H1 (cell line): ENCODE results near the gene PDGFRA. TPM values are rescaled to one million over a fixed set of nuclear protein-coding genes. Genes with fewer than 3 reads are reported as not detected.
A peak's percentile ranks its signal among the peaks of the same experiment; 100 is the strongest.

Experiments
- CTCF ChIA-PET: fragments of 300-600 bp; sonication (Branson Sonifier 250); formaldehyde crosslinking; loops from one replicate; lab custom pipeline; 2021; ENCODE audit not compliant: partially characterized antibody; lab: Charles Lee
- POLR2A ChIA-PET: fragments of 300-600 bp; sonication (Branson Sonifier 250); formaldehyde crosslinking; loops from one replicate; lab custom pipeline; 2021; ENCODE audit warnings: inconsistent platforms; ENCODE audit not compliant: partially characterized antibody; lab: Charles Lee
- DNase-seq, 2 experiments: peaks; one replicate each; pipeline versions ENCODE4 v3.0.0 to v3.0.0-alpha.2; 2010 to 2022; ENCODE audit warnings: low spot score in 2 of 2, low read depth in 1 of 2, mixed read lengths in 1 of 2
- FAIRE-seq: peaks from 2 replicates; lab custom pipeline; 2011; peaks lifted over from hg19 to GRCh38; lab: Jason Lieb, UNC
- H2AFZ ChIP-seq: 2 replicates; pipeline ENCODE4 v1.8.1; 2012; ENCODE audit warnings: low read length, inconsistent platforms
- H2AK5ac ChIP-seq: 2 replicates; pipeline ENCODE4 v1.6.1; 2013; ENCODE audit warnings: low read depth, low read length
- H2BK120ac ChIP-seq: replicated peaks from 2 replicates; pipeline ENCODE3; 2013; ENCODE audit warnings: low read depth, low read length, inconsistent platforms
- H2BK12ac ChIP-seq: 2 replicates; pipeline ENCODE4 v1.6.1; 2013; ENCODE audit warnings: low read depth, low read length
- H2BK15ac ChIP-seq: 2 replicates; pipeline ENCODE4 v1.6.1; 2013; ENCODE audit warnings: low read length
- H2BK20ac ChIP-seq: 2 replicates; pipeline ENCODE4 v1.6.1; 2013; ENCODE audit warnings: low read length
- H2BK5ac ChIP-seq: 2 replicates; pipeline ENCODE4 v1.6.1; 2013; ENCODE audit warnings: low read depth, low read length
- H3K14ac ChIP-seq: 2 replicates; pipeline ENCODE4 v1.6.1; 2013; ENCODE audit warnings: inconsistent platforms; ENCODE audit not compliant: insufficient read length
- H3K18ac ChIP-seq: 2 replicates; pipeline ENCODE4 v1.6.1; 2013; ENCODE audit warnings: low read length; ENCODE audit errors: extremely low read depth
- H3K23ac ChIP-seq: 2 replicates; pipeline ENCODE4 v1.6.1; 2013; ENCODE audit warnings: inconsistent platforms; ENCODE audit not compliant: insufficient read length
- H3K23me2 ChIP-seq: 2 replicates; pipeline ENCODE4 v1.6.1; 2013; ENCODE audit warnings: low read depth, low read length
- H3K27ac ChIP-seq: 2 replicates; pipeline ENCODE4 v1.6.1; 2011; ENCODE audit warnings: low read depth, low read length, inconsistent platforms
- H3K27me3 ChIP-seq, 4 experiments: replicated peaks in 1 of 4; 1 replicate in 1 of 4; 2 replicates in 3 of 4; pipeline versions ENCODE4 v1.6.1 to v1.8.1; 2011 to 2013; ENCODE audit warnings: low read length in 3 of 4, mild to moderate bottlenecking in 3 of 4, inconsistent platforms in 2 of 4, mixed read lengths in 2 of 4, moderate library complexity in 1 of 4; ENCODE audit not compliant: control insufficient read depth in 3 of 4, insufficient read depth in 3 of 4; ENCODE audit errors: extremely low read depth in 1 of 4
- H3K36me3 ChIP-seq, 4 experiments: 2 replicates each; pipeline versions ENCODE4 v1.6.1 to v1.8.1; 2011 to 2013; ENCODE audit warnings: mild to moderate bottlenecking in 4 of 4, low read length in 3 of 4, moderate library complexity in 2 of 4, control low read depth in 1 of 4, inconsistent platforms in 1 of 4; ENCODE audit not compliant: insufficient read depth in 4 of 4, control insufficient read depth in 2 of 4
- H3K4ac ChIP-seq: replicated peaks from 2 replicates; pipeline ENCODE3; 2013; ENCODE audit warnings: low read length, low read depth, mixed read lengths, inconsistent platforms; ENCODE audit not compliant: insufficient read length
- H3K4me1 ChIP-seq, 4 experiments: replicated peaks in 1 of 4; 1 replicate in 1 of 4; 2 replicates in 3 of 4; pipeline versions ENCODE4 v1.6.1 to v1.8.1; 2011 to 2013; ENCODE audit warnings: low read length in 3 of 4, inconsistent platforms in 2 of 4, mixed read lengths in 1 of 4; ENCODE audit not compliant: insufficient read depth in 4 of 4, control insufficient read depth in 3 of 4
- H3K4me2 ChIP-seq, 2 experiments: 2 replicates each; pipeline versions ENCODE4 v1.6.1 to v1.8.1; 2011 to 2013; ENCODE audit warnings: low read depth in 2 of 2, low read length in 2 of 2, control low read depth in 1 of 2, inconsistent platforms in 1 of 2, mild to moderate bottlenecking in 1 of 2; ENCODE audit not compliant: insufficient read depth in 1 of 2
- H3K4me3 ChIP-seq, 4 experiments: fragments of 200-600, 300-600 bp in 1 of 4; sonication (generic), shearing (Covaris generic), sonication (Bioruptor Twin) in 1 of 4; 2 replicates each; pipeline versions ENCODE4 v1.5.1 to v1.8.1; 2011 to 2016; ENCODE audit warnings: low read length in 4 of 4, low read depth in 3 of 4, control low read depth in 2 of 4, inconsistent platforms in 2 of 4, mild to moderate bottlenecking in 2 of 4, mixed read lengths in 1 of 4, moderate library complexity in 1 of 4; ENCODE audit not compliant: insufficient read depth in 2 of 4; ENCODE audit errors: extremely low read depth in 1 of 4
- H3K56ac ChIP-seq: replicated peaks from 2 replicates; pipeline ENCODE3; 2013; ENCODE audit warnings: low read depth, mild to moderate bottlenecking, mixed read lengths, low read length, inconsistent platforms; ENCODE audit not compliant: insufficient read length
- H3K79me1 ChIP-seq: 2 replicates; pipeline ENCODE4 v1.6.1; 2013; ENCODE audit warnings: low read depth, low read length, control low read depth
- H3K79me2 ChIP-seq, 2 experiments: 2 replicates each; pipeline versions ENCODE4 v1.6.1 to v1.8.1; 2012 to 2013; ENCODE audit warnings: low read length in 2 of 2, mild to moderate bottlenecking in 2 of 2, inconsistent platforms in 1 of 2; ENCODE audit not compliant: insufficient read depth in 2 of 2, control insufficient read depth in 1 of 2
- H3K9ac ChIP-seq, 4 experiments: replicated peaks in 1 of 4; 1 replicate in 1 of 4; 2 replicates in 3 of 4; pipeline versions ENCODE4 v1.6.1 to v1.8.1; 2011 to 2013; ENCODE audit warnings: low read depth in 3 of 4, low read length in 3 of 4, control low read depth in 2 of 4, mild to moderate bottlenecking in 2 of 4, moderate library complexity in 2 of 4, inconsistent platforms in 1 of 4; ENCODE audit errors: extremely low read depth in 1 of 4
- H3K9me3 ChIP-seq, 2 experiments: 2 replicates each; pipeline versions ENCODE4 v1.6.1 to v1.8.1; 2012 to 2013; ENCODE audit warnings: mild to moderate bottlenecking in 2 of 2, moderate library complexity in 2 of 2, control low read depth in 1 of 2, inconsistent platforms in 1 of 2, low read depth in 1 of 2, low read length in 1 of 2, mixed read lengths in 1 of 2; ENCODE audit not compliant: insufficient read depth in 2 of 2
- H4K20me1 ChIP-seq, 2 experiments: replicated peaks in 1 of 2; 2 replicates each; pipeline versions ENCODE3 to v1.8.1; 2011 to 2013; ENCODE audit warnings: inconsistent platforms in 2 of 2, low read length in 2 of 2, mild to moderate bottlenecking in 1 of 2; ENCODE audit not compliant: insufficient read depth in 2 of 2, control insufficient read depth in 1 of 2
- H4K5ac ChIP-seq: 2 replicates; pipeline ENCODE4 v1.6.1; 2013; ENCODE audit warnings: low read length, low read depth, mixed read lengths, inconsistent platforms; ENCODE audit not compliant: insufficient read length
- H4K8ac ChIP-seq: 2 replicates; pipeline ENCODE4 v1.8.0; 2013; ENCODE audit warnings: mild to moderate bottlenecking, moderate library complexity, low read length, inconsistent platforms; ENCODE audit not compliant: insufficient read depth; ENCODE audit errors: extremely low read depth
- H4K91ac ChIP-seq: replicated peaks from 2 replicates; pipeline ENCODE3; 2013; ENCODE audit warnings: low read length, mixed read lengths, inconsistent platforms; ENCODE audit not compliant: insufficient read length
- ASH2L ChIP-seq: fragments of 200-600, 300-600 bp; sonication (generic); IDR thresholded peaks from one replicate; pipeline ENCODE4 v1.7.1; 2017; ENCODE audit warnings: low read length
- BACH1 ChIP-seq: IDR thresholded peaks from 2 replicates; pipeline ENCODE4 v1.6.1; 2012; ENCODE audit warnings: low read length, improper control_type of control experiment
- CTBP2 ChIP-seq: IDR thresholded peaks from 2 replicates; pipeline ENCODE4 v1.7.0; 2011; ENCODE audit warnings: borderline replicate concordance, mild to moderate bottlenecking, moderate library complexity, mixed read lengths, low read length; ENCODE audit not compliant: insufficient read depth, insufficient read length
- JUN ChIP-seq: IDR thresholded peaks from 2 replicates; pipeline ENCODE4 v1.6.1; 2011; ENCODE audit warnings: low read depth, mild to moderate bottlenecking, improper control_type of control experiment, low read length
- KDM4A ChIP-seq: IDR thresholded peaks from one replicate; pipeline ENCODE4 v1.7.1; 2012; ENCODE audit warnings: low read depth, mild to moderate bottlenecking, moderate library complexity, low read length, inconsistent platforms; ENCODE audit not compliant: severe bottlenecking
- SUZ12 ChIP-seq: fragments of 200-600 bp; sonication (generic); IDR thresholded peaks from 2 replicates; pipeline ENCODE4 v1.6.1; 2012; ENCODE audit warnings: mild to moderate bottlenecking, inconsistent platforms, low read length, moderate library complexity, mixed read lengths
- WGBS, 2 experiments: shearing (Covaris generic) in 1 of 2; methylation state at CpG; one replicate each; pipeline versions ENCODE4 v1.1.6 to v1.1.7; 2013 to 2015; ENCODE audit warnings: low lambda C conversion rate in 2 of 2, mixed read lengths in 2 of 2, inconsistent platforms in 1 of 2, low coverage in 1 of 2, missing lambda C conversion rate in 1 of 2; ENCODE audit not compliant: insufficient replicate concordance in 2 of 2, insufficient coverage in 1 of 2, insufficient read length in 1 of 2; ENCODE audit errors: extremely low coverage in 1 of 2, missing lambda C conversion rate in 1 of 2; 5-methylcytosine and 5-hydroxymethylcytosine counted together
- polyA plus RNA-seq, 7 experiments: library from polyadenylated mRNA; depleted of rRNA in 3 of 7; stranded (reverse) in 5 of 7; unstranded in 2 of 7; fragments of >200 nt in 5 of 7; fragments of 200-250 nt in 2 of 7; gene quantifications; 1 replicate in 5 of 7; 2 replicates in 1 of 7; 4 replicates in 1 of 7; pipeline versions ENCODE4 v1.2.1 to v1.2.3, GENCODE V29; 2011 to 2013; ENCODE audit warnings: missing spikeins in 2 of 7, mixed read lengths in 2 of 7
- total RNA-seq: library from RNA; stranded (reverse); fragmentation: NEBNext Ultra II Directional; extraction: Animal tissue kit (Norgen Biotek cat#: 25700); gene quantifications from 2 replicates; pipeline ENCODE4 v1.2.1, GENCODE V29; 2021

PDGFRA gene
- total and polyA plus RNA-seq, 2 of the 8 experiments (the other 6 are each of a cell fraction or from before 2014, with no cell fraction given): 1.4 to 3.4 TPM

DNA sequence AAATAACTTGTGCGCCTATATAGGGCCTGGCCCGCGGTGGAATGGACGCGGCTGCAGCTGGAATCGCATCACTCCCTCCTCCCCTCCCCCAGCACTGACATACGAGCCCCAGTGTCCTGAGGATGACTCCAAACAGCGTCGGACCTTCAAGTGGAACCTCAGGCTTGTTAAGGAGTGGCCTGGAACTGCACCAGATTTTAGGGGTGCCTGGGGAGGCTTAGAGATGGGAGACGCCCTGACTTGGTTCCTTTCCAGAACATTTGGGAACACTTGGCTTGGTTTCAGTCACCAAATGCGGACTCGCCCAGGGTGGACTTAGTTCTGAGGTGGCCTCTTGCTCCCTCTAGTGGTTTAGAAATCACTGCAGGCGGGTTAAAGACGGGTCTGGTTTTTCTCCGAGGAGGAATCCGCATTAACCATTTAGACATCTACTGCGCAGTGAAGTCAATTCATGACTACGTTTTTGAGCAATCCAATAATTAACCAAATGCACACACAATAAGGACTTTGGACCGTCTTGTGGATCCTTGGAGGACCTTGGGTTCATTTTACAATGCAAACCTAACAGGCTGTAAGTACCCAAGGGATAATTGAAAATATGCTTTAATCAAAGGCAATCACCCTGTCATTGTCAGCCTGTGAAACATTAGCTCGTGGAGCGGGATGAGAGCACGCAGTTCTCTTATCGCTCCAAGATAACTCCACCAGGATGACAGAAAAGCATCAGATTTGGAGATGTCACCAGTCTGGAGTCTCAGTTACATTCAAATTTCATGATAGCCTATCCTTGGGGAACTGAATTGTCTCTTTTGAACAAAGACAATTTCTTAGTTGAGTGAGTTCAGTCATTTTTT is 11.2 kb upstream of the PDGFRA start:
- H3K79me2 ChIP-seq: no peaks in the 10 kb centered on the region
- peak in 1 of 2 experiments; percentile 81 for DNase-seq
- no peak overlapping the region for H2BK20ac ChIP-seq
- no peak overlapping the region for H2BK5ac ChIP-seq
- no peak overlapping the region for H3K14ac ChIP-seq
- H3K4me2 ChIP-seq: peak overlapping the region; percentile 36 to 97
- no peak overlapping the region for H4K8ac ChIP-seq
- H3K27ac ChIP-seq: no peak overlapping the region
- no peak overlapping the region for H3K9ac ChIP-seq
- H3K18ac ChIP-seq: no peak overlapping the region
- H4K91ac ChIP-seq: no peak overlapping the region
- peak overlapping the region; percentile 12 to 59 (median 42); a peak in 6 of 8 replicates for H3K4me3 ChIP-seq
- ChIA-PET CTCF (interaction anchor here (0.5 to 7.6 kb wide), 42 partner anchors 8 to 1188 kb away, joined by 3 to 79 read pairs (median 3); partner anchors contain the start of gene GSX2), POLR2A (no interaction called here)
- WGBS, 2 experiments: 12% methylated on average over 23 of the region's 23 CpGs; no CpG with 5 or more reads in 1 of the 2 experiments
- H3K4ac ChIP-seq: no peak overlapping the region
- peaks cover 2% of the 10 kb centered on the region; the same call in 1 of the 2 replicates for H3K23me2 ChIP-seq
- peak; percentile 92 for FAIRE-seq
- H4K5ac ChIP-seq: no peak overlapping the region
- H4K20me1 ChIP-seq: no peaks in the 10 kb centered on the region
- no peak overlapping the region for H2BK12ac ChIP-seq
- H3K4me1 ChIP-seq: no peaks in the 10 kb centered on the region
- no peak overlapping the region for H2AK5ac ChIP-seq
- H2AFZ ChIP-seq: peak overlapping the region; percentile 96; the same call in 1 of the 2 replicates
- no peaks in the 10 kb centered on the region for H3K36me3 ChIP-seq
- H3K23ac ChIP-seq: no peak overlapping the region
- H3K56ac ChIP-seq: no peak overlapping the region
- H3K9me3 ChIP-seq: no peaks in the 10 kb centered on the region
- H2BK120ac ChIP-seq: no peak overlapping the region
- no peak overlapping the region for H2BK15ac ChIP-seq
- H3K79me1 ChIP-seq: no peaks in the 10 kb centered on the region
- H3K27me3 ChIP-seq: peaks cover 0 to 34% (median 18%) of the 10 kb centered on the region in 4 experiments; a peak in 6 of 7 replicates
- TF ChIP-seq BACH1: no peak
- TF ChIP-seq JUN: no peak
- TF ChIP-seq CTBP2: no peak
- TF ChIP-seq ASH2L: peak; percentile 62
- peak; percentile 56 for TF ChIP-seq KDM4A
- TF ChIP-seq SUZ12: no peak
